Sigmoid colon (tissue), 4 donors: ENCODE results near the gene FCSK.

ENCODE experiments used
- EP300 ChIP-seq, 4 donors: sonication (generic); formaldehyde crosslinking; IDR thresholded peaks; one replicate each; pipeline ENCODE4 v1.6.1; 2017; ENCODE audit warnings: antibody characterized with exemption in 4 of 4
- POLR2A ChIP-seq, 2 donors: fragments of 450-650 bp; IDR thresholded peaks; one replicate each; pipeline ENCODE4 v1.6.1; 2016; ENCODE audit warnings: antibody characterized with exemption in 2 of 2, mild to moderate bottlenecking in 2 of 2, moderate library complexity in 2 of 2
- POLR2AphosphoS5 ChIP-seq, 4 donors: sonication (generic); formaldehyde crosslinking; IDR thresholded peaks; one replicate each; pipeline ENCODE4 v1.6.1; 2017; ENCODE audit warnings: antibody characterized with exemption in 4 of 4
- TF ChIP-seq, protein P1 (sequence below), 4 experiments: fragments of 450-650 bp in 3 of 4; fragments of 200-600 bp in 1 of 4; IDR thresholded peaks; one replicate each; pipeline ENCODE4 v1.5.1; 2016 to 2019; ENCODE audit warnings: antibody characterized with exemption in 4 of 4, mild to moderate bottlenecking in 3 of 4, moderate library complexity in 2 of 4

DNA sequence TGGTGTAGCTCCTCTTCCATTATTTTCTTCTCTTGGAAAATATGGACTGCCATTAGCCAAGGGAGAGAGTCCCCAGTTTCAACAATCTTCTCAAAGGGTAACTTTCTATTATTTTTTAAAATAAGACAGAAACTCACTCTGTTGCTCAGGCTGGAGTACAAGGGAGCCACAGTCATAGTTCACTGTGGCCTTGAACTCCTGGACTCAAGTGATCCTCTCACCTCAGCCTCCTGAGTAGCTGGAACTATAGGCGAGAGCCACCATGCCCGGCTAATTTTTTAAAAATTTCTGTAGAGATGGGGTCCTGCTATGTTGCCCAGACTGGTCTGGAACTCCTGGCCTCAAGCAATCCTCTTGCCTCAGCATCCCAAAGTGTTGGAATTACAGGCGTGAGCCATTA is 55.8 kb downstream of the FCSK start:
- TF ChIP-seq, protein P1, sequence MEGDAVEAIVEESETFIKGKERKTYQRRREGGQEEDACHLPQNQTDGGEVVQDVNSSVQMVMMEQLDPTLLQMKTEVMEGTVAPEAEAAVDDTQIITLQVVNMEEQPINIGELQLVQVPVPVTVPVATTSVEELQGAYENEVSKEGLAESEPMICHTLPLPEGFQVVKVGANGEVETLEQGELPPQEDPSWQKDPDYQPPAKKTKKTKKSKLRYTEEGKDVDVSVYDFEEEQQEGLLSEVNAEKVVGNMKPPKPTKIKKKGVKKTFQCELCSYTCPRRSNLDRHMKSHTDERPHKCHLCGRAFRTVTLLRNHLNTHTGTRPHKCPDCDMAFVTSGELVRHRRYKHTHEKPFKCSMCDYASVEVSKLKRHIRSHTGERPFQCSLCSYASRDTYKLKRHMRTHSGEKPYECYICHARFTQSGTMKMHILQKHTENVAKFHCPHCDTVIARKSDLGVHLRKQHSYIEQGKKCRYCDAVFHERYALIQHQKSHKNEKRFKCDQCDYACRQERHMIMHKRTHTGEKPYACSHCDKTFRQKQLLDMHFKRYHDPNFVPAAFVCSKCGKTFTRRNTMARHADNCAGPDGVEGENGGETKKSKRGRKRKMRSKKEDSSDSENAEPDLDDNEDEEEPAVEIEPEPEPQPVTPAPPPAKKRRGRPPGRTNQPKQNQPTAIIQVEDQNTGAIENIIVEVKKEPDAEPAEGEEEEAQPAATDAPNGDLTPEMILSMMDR (IDR thresholded peaks at IDR 0.05), result no peak
- TF ChIP-seq POLR2A (IDR thresholded peaks at IDR 0.05) (no peak), POLR2AphosphoS5 (IDR thresholded peaks at IDR 0.05) (no peak), EP300 (IDR thresholded peaks at IDR 0.05) (no peak)
